Measurements from ENCODE around the gene MYF5.
"Not testable (repeated sequence)": the region's sequence is repeated elsewhere in the genome, so short reads cannot be mapped to it uniquely, and the experiment has no call there.

MYF5 gene

GRCh38 chr12:80716696-80717469 is at the start of gene MYF5:
MYF5 (plus strand) TSS chr12:80716912; CDS start chr12:80717064, 152 bp downstream.
- no peak for DNase-seq

GRCh38 chr12:80670214-80670613 is 46.5 kb upstream of the MYF5 start:
- no peak for DNase-seq

GRCh38 chr12:80676042-80676636 is 40.6 kb upstream of the MYF5 start:
- not testable (repeated sequence) for DNase-seq

- DNase-seq, result no peak
These were observed 39.9 kb upstream of the MYF5 start for GRCh38 chr12:80676856-80677255.

GRCh38 chr12:80677994-80678393 is 38.7 kb upstream of the MYF5 start:
- DNase-seq, result no peak

GRCh38 chr12:80679346-80680131 is 37.2 kb upstream of the MYF5 start:
- DNase-seq, result no peak

GRCh38 chr12:80681287-80681686 is 35.4 kb upstream of the MYF5 start:
- no peak for DNase-seq

GRCh38 chr12:80681786-80682185 is 34.9 kb upstream of the MYF5 start:
- DNase-seq, result no peak

GRCh38 chr12:80684077-80684495 is 32.6 kb upstream of the MYF5 start:
- DNase-seq, result no peak

GRCh38 chr12:80690090-80690489 is 26.6 kb upstream of the MYF5 start:
- no peak for DNase-seq

GRCh38 chr12:80690513-80690912 is 26.2 kb upstream of the MYF5 start:
- DNase-seq, result no peak

GRCh38 chr12:80692114-80692513 is 24.6 kb upstream of the MYF5 start:
- no peak for DNase-seq

GRCh38 chr12:80697270-80697887 is 19.3 kb upstream of the MYF5 start:
- DNase-seq, result no peak

GRCh38 chr12:80698256-80698655 is 18.5 kb upstream of the MYF5 start:
- DNase-seq, result no peak

- no peak for DNase-seq
These were observed 17.7 kb upstream of the MYF5 start for GRCh38 chr12:80698847-80699542.

GRCh38 chr12:80700327-80700726 is 16.4 kb upstream of the MYF5 start:
- no peak for DNase-seq

- DNase-seq, result no peak
These were observed 15.3 kb upstream of the MYF5 start for GRCh38 chr12:80701388-80701787.

- no peak for DNase-seq
These were observed 13.6 kb upstream of the MYF5 start for GRCh38 chr12:80702889-80703805.

GRCh38 chr12:80704420-80704819 is 12.3 kb upstream of the MYF5 start:
- no peak for DNase-seq

- DNase-seq, result no peak
These were observed 9.4 kb upstream of the MYF5 start, which contains the start of gene MYF6 for GRCh38 chr12:80707126-80707829. MYF6 (plus strand) TSS chr12:80707634; CDS start chr12:80707720, 86 bp downstream.

GRCh38 chr12:80707830-80708258 is 8.9 kb upstream of the MYF5 start:
- DNase-seq, result no peak

Data from CD4-positive, alpha-beta T cell treated with Interleukin-12 subunit alpha and Interleukin-12 subunit beta, for 1 hour (primary cell).